MM.1S (cell line): ENCODE results near the gene MAP3K4.

Source experiments
- EZH2 ChIP-seq: fragments of 300-600 bp; sonication (generic); optimal IDR thresholded peaks from 2 replicates; pipeline ENCODE3; 2017; ENCODE audit warnings: low read depth, mild to moderate bottlenecking, antibody characterized with exemption, low read length, mixed read lengths
- EZH2phosphoT487 ChIP-seq: fragments of 300-600 bp; sonication (generic); IDR thresholded peaks from 2 replicates; pipeline ENCODE4 v1.6.1; 2018; ENCODE audit warnings: antibody characterized with exemption, low read length
- TF ChIP-seq, protein P1 (sequence below): fragments of 300-600 bp; sonication (generic); IDR thresholded peaks from 2 replicates; pipeline ENCODE4 v1.5.1; 2016; ENCODE audit warnings: antibody characterized with exemption, low read length, mixed read lengths

DNA sequence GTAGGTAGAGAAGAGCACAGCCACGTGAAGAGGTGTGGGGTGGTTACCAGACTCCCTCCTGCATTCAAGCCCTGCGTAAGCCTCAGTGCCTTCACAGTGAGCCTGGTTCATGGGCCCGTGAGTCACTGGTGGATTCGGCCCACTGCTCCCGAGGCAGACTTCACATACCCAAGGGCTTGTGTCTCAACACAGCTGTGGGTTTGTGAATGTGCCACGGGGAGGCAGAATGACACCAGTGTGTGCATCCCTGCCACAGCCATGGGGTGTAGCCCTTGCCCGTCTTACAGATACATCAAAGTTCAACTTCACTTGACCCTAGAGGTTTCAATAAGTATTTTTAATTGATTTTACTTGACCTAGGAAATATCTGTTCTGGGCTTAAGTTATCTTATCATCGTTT lies 108.5 kb downstream of the MAP3K4 start:
- TF ChIP-seq, protein P1, sequence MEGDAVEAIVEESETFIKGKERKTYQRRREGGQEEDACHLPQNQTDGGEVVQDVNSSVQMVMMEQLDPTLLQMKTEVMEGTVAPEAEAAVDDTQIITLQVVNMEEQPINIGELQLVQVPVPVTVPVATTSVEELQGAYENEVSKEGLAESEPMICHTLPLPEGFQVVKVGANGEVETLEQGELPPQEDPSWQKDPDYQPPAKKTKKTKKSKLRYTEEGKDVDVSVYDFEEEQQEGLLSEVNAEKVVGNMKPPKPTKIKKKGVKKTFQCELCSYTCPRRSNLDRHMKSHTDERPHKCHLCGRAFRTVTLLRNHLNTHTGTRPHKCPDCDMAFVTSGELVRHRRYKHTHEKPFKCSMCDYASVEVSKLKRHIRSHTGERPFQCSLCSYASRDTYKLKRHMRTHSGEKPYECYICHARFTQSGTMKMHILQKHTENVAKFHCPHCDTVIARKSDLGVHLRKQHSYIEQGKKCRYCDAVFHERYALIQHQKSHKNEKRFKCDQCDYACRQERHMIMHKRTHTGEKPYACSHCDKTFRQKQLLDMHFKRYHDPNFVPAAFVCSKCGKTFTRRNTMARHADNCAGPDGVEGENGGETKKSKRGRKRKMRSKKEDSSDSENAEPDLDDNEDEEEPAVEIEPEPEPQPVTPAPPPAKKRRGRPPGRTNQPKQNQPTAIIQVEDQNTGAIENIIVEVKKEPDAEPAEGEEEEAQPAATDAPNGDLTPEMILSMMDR = no peak
- TF ChIP-seq EZH2 = no peak
- TF ChIP-seq EZH2phosphoT487 = no peak
